C4-2B (cell line): ENCODE data around the gene SRC.

Experiments used
- H3K27ac ChIP-seq: fragments of 450-650 bp; 2 replicates; pipeline ENCODE4 v1.5.1; 2017
- CTCF ChIP-seq: fragments of 450-650 bp; conservative IDR thresholded peaks from 2 replicates; pipeline ENCODE4 v1.5.1; 2017; ENCODE audit warnings: mild to moderate bottlenecking
- ZFX ChIP-seq: fragments of 450-650 bp; IDR thresholded peaks from 2 replicates; pipeline ENCODE4 v1.6.1; 2017

The SRC gene

GRCh38 chr20:37419307-37419706 is 73.4 kb downstream of the SRC start:
- TF ChIP-seq ZFX (no peak), CTCF (no peak)
- H3K27ac ChIP-seq = no peak overlapping the region

GRCh38 chr20:37419774-37420542 is 74.0 kb downstream of the SRC start:
- H3K27ac ChIP-seq = no peak overlapping the region
- TF ChIP-seq ZFX (no peak), CTCF (no peak)

GRCh38 chr20:37420610-37421009 is 74.7 kb downstream of the SRC start:
- TF ChIP-seq ZFX (no peak), CTCF (no peak)
- H3K27ac ChIP-seq = no peak overlapping the region

GRCh38 chr20:37421060-37421905 is 75.3 kb downstream of the SRC start:
- TF ChIP-seq ZFX (no peak), CTCF (no peak)
- no peak overlapping the region for H3K27ac ChIP-seq

- TF ChIP-seq CTCF = no peak
- TF ChIP-seq ZFX = no peak
- no peak overlapping the region for H3K27ac ChIP-seq
Measured at GRCh38 chr20:37421988-37422387, 76.0 kb downstream of the SRC start.

GRCh38 chr20:37422791-37423286 is 76.9 kb downstream of the SRC start:
- no peak overlapping the region for H3K27ac ChIP-seq
- TF ChIP-seq ZFX (no peak), CTCF (no peak)

GRCh38 chr20:37423545-37423944 is 77.6 kb downstream of the SRC start:
- TF ChIP-seq CTCF (no peak), ZFX (no peak)
- no peak overlapping the region for H3K27ac ChIP-seq
